ENCODE data around the gene NHERF1.

Gene NHERF1

DNA sequence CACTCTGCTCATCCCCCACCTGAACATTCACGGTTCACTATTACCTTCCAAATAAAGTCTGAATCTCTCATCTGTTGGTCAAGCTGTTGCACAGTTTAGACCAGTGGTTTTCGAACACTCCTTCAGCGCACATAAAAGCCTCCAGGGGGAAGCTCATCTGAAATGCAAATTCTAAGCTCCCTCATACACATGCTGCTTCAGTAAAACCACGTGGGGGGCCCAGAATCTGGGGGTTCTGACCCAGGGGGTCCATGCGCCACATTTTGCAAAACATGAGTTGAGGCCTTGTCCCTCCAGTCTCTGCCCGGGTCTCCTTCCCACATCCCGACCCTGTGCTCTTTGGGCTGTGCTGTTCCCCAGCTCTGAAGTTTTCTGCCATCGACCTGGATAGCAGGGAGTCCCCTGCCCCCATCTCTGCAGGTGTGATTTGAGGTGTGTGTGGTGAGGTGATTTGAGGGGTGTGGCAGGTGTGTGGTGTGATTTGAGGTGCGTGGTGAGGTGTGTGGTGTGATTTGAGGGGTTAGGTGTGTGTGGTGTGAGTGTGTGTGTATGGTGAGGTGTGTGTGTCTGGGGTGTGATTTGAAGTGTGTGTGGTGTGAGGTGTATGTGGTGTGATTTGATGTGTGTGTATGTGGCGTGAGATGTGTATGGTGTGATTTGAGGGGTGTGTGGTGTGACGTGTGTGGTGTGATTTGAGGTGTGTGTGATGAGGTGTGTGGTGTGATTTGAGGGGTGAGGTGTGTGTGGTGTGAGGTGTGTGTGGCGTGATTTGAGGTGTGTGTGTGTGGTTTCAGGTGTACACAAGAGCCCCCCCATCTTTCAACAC lies 16.2 kb upstream of the NHERF1 start:
- no peak for DNase-seq (ENCODE audit: extremely low read depth in 1 of 2, low read depth in 1 of 2)

- DNase-seq (ENCODE audit: extremely low read depth in 1 of 2, low read depth in 1 of 2) = no peak
These were observed 14.9 kb upstream of the NHERF1 start for GRCh38 chr17:74733365-74734122.

- no peak for DNase-seq (ENCODE audit: extremely low read depth in 1 of 2, low read depth in 1 of 2)
These were observed 14.2 kb upstream of the NHERF1 start for GRCh38 chr17:74734256-74734655.

DNA sequence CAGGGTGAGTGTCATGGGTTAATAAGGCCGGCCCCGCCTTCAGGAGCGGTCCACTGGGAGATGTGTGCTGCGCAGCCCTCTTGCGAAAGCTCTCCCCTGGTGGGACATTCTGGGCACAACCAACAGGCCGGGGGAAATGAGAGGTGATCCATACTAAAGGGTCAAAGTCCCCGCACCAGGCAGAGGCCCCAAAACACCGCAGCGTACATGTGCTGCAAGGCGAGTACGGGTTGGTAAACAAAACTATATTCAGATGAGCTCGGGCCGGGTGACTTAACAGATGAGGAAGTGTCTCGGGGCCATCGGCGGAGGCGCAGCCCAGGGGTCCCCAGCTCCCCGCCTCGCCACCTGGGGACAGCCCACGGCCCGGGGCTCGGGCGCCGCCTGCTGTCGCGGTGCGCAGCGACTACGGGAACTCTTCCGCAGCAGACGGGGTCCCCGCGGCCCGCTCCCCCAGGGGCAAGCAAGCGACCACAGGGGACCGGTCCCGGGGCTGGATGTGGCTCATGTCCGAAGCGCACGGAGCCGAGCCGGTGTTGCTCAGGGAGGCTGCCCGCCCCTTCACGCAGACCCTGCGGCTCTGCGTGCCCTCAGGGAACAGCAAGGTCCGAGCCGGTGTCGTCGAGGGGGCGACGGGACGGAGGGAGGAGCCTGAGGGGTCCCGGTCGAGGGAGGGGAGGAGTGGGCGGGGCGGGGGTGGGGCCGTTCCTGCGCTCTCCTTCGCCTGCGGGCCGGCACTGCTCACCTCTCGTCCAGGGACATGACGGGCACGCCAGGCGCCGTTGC lies 11.7 kb upstream of the NHERF1 start, which contains the start of gene RAB37:
Gene RAB37 (plus strand): TSS at position 744 of the 786 bp plus-strand sequence. CDS start 17 bp downstream, at position 761.
- DNase-seq (ENCODE audit: extremely low read depth in 1 of 2, low read depth in 1 of 2) = no peak

- DNase-seq (ENCODE audit: extremely low read depth in 1 of 2, low read depth in 1 of 2) = no peak
These were observed 11.0 kb upstream of the NHERF1 start for GRCh38 chr17:74737299-74738050.

GRCh38 chr17:74738051-74738996 lies 10.1 kb upstream of the NHERF1 start:
- DNase-seq (ENCODE audit: extremely low read depth in 1 of 2, low read depth in 1 of 2) = peak; percentile 65 to 82

GRCh38 chr17:74739227-74739831 lies 9.1 kb upstream of the NHERF1 start:
- DNase-seq (ENCODE audit: extremely low read depth in 1 of 2, low read depth in 1 of 2) = no peak

DNA sequence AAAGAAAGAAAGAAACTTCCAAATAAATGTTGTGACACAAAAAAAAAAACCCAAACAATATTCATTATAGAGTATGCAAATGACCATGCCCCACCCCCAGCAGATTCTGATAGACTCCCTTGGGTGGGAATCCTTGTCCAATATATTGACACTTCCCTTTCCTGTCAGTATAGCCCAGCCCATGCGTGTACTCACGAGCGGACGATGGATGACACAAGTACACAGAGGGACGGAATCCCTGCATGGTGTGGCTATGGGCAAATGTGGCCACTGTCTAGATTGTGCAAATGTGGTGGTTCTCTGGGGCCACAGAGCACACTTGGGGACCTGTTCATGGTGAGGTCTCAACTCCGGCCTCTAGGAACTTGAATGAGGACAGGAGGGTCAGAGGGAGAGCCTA lies 8.3 kb upstream of the NHERF1 start:
- no peak for DNase-seq (ENCODE audit: extremely low read depth in 1 of 2, low read depth in 1 of 2)

GRCh38 chr17:74740641-74741387 lies 7.6 kb upstream of the NHERF1 start:
- DNase-seq (ENCODE audit: extremely low read depth in 1 of 2, low read depth in 1 of 2) = no peak

- no peak for DNase-seq (ENCODE audit: extremely low read depth in 1 of 2, low read depth in 1 of 2)
These were observed 6.3 kb upstream of the NHERF1 start for GRCh38 chr17:74742153-74742515.

DNA sequence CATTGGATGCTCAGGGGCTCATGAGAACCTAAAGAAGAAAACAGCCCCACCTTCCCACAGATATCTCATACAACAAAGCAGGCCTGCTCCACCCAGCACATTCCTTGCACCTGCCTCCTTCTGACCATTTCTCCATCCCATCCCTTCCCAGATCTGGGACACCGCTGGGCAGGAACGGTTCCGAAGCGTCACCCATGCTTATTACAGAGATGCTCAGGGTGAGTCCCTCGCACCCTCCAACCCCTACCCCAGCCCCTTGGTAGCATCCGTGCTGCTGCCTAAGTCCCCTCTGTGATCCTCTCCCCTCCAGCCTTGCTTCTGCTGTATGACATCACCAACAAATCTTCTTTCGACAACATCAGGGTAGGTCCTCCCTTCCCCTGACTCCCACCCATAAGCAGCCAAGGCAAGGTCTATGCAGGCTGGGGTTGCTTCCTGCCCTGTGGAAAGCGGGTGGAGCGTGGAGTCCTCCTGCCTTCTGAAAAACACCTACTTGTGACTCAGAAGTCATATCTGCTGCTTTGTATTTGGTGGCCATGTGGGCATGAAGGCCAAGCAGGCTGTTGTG lies 5.4 kb upstream of the NHERF1 start:
- DNase-seq (ENCODE audit: extremely low read depth in 1 of 2, low read depth in 1 of 2) = no peak

DNA sequence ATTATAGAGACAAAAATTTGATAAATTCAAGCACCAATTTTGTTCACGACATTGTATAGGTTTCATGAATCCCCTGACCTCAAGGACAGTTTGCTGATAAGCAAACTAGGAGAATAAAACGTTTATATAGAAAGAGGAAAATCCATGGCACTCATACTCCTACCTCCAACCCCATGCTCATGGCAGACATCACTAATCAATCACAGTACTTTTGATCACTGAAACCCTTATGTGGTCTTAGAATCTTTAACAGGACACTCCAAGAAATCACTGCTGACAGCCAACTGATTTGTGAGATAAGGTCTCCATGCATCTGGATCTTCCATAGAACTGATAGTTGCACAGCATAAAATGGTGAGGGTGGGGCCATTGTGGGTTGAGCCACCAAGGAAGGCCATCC lies 4.7 kb upstream of the NHERF1 start:
- no peak for DNase-seq (ENCODE audit: extremely low read depth in 1 of 2, low read depth in 1 of 2)

DNA sequence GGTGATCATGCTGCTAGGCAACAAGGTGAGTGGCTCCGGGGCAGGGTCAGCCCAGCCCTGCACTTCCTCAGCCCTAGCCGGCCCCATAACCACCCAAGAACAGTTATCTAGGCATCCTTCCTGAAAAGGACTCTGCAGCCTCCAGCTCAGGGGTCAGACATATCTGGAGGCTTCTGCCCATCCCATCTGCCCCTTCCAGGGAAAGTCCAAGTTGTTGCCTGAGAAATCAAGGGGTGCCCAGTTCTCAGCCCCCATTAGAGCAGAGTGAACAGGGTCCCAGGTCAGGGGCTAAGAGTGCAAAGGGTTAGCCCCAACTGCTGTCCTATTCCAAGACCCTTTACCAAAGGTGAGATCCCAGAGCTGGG lies 4.1 kb upstream of the NHERF1 start:
- no peak for DNase-seq (ENCODE audit: extremely low read depth in 1 of 2, low read depth in 1 of 2)

- DNase-seq (ENCODE audit: extremely low read depth in 1 of 2, low read depth in 1 of 2) = peak; percentile 61 to 71
These were observed 3.5 kb upstream of the NHERF1 start for GRCh38 chr17:74744714-74745547.

DNA sequence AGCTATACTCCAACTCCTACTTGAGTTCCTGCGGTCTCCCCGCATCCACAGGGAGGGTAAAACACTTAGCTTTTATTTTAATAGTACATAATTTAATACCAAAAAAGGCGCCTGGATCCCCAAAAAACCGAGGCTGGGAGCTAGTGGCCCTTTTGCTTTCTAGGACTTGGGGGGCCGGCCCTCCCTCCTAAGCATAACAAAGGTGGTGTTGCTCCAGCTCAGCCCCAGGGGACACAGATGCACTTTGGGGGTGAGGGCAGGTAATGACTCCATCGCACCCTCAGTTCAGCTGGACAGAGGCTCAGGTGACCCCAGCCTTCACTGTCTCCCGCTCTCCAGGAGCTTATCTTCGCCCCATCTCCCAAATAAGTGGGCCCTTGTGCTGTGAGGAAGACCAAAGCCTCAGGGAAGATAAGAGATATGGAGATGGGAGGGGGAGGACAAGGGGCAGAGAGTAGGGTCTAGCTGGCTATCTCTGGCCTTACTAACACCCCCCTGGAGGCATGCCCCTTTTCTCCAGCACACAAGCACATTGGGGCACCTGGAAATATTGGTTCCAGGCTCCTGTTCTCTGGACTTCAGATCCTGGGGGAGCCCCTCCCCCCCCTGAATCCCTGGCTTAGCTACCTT lies 2.8 kb upstream of the NHERF1 start:
- no peak for DNase-seq (ENCODE audit: extremely low read depth in 1 of 2, low read depth in 1 of 2)

DNA sequence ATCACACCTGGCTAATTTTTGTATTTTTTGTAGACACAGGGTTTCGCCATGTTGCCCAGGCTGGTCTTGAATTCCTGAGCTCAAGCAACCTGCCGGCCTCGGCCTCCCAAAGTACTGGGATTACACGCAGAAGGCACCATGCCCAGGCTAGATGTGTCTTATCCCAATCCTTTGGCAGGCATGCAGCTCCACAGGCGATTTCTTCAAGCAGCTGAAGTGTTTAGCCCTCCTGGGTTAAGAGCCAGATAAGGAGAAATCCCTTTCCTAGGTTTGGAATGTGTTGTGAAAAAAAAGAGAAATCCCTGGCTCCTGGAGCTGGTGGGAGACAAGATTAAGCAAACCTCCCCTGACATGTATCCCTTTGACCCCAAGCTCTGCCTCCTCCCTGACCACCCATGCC lies 2.1 kb upstream of the NHERF1 start:
- no peak for DNase-seq (ENCODE audit: extremely low read depth in 1 of 2, low read depth in 1 of 2)

- DNase-seq (ENCODE audit: extremely low read depth in 1 of 2, low read depth in 1 of 2) = no peak
These were observed 1.5 kb upstream of the NHERF1 start for GRCh38 chr17:74746922-74747321.

All from stimulated activated CD8-positive, alpha-beta memory T cell treated with anti-CD3 and anti-CD28 coated beads, Interleukin-7, amount 100 ng/mL, for 48 hours (primary cell).